Vein endothelial cell (primary cell): ENCODE results near the gene KIAA0825. TPM values are rescaled to one million over a fixed set of nuclear protein-coding genes. Genes with fewer than 3 reads are reported as not detected.

Source experiments
- total RNA-seq: library from RNA; depleted of rRNA; stranded (reverse); fragments of >200 nt; gene quantifications from 2 replicates; pipeline ENCODE4 v1.2.3, GENCODE V29; 2012

KIAA0825 gene, protein sequence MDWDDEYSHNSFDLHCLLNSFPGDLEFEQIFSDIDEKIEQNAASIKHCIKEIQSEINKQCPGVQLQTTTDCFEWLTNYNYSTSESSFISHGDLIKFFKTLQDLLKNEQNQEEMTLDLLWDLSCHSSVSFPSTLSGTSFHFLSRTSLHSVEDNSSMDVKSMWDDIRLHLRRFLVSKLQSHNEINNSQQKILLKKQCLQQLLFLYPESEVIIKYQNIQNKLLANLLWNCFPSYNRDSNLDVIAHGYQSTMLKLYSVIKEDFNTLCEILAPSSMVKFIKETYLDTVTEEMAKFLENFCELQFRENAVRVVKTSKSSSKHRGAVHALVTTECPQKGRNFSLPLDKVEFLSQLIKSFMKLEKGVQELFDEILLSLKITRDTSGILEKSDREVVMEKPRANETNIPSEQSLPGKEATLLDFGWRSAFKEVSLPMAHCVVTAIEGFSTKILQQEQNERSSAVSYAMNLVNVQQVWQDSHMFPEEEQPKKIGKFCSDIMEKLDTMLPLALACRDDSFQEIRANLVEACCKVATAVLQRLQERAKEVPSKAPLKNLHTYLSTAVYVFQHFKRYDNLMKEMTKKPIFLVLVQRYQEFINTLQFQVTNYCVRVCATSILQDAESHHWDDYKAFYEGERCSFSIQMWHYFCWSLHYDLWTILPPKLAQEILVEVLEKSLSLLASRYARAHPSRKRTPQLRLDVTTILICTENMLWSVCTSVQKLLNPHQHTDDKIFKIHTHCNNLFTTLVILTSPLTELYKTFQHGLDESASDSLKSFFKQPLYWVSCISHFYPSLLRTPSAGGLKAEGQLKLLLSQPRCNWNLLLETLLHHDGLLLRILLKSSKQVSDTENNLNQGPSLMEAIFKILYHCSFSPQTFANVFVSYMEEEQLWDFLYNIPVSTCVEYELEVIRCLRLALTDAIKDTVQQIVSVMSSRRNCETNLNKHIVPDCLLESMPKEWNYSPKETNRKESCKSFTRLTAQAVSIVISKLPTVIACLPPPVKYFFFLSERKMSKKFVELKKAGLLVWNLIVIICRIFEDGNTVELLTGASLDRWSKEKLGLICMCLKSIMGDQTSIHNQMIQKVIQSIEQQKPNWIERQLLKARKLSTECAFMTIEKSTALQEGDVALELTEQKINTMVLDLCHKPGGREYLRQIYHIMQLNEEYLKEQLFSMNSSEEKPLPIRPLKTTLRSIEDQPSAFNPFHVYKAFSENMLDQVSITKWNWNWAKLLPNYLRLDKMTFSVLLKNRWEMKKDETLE (N-terminal part only)
- total RNA-seq, result 2.6 and 3.5 TPM in 2 replicates

DNA sequence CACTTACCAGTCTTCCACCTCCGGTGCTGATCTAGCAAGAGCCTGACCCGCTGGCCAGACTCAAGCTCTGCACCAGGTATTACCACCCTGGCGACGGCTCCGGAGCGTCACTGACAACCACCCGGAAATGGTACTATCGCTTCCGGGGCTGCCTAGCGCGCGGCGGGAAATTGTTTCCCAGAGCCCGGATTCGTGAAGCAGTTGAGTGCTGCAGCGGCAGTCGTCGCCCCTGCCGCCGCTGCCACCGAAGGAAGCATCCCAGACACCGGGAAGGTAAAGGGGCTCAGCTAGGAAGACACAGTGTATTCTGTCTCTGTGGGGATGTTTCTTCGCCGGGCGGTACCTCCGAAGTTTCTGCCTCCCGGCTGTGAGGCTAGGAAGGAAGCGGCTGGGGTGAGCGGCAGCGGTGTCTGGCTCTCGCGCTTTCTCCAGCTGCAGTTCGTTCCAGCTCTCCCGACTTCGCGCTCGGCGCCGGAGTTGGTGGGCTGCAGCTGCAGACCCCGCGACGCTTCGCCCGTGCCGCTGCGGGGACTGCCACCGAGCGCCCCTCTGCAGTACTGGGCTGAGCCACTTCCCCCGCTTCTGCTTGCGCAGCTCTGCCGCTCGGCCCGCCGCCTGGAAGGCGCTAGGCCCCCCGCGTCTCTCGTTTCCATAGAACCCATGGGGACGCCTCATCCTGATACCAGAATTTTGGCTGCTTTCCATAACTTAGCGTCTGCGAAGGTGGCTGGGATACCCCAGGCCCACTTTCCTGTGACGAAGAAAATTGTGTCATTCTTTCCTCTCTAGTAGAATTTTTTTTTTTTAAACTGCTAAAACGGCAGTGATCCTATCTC, at the start of gene KIAA0825, which contains the start of gene SLF1:
Gene KIAA0825 (minus strand): TSS at position 112 of the 836 bp plus-strand sequence. CDS start 81,478 bp downstream, outside the sequence.
Gene SLF1 (plus strand): TSS at position 177 of the 836 bp plus-strand sequence. CDS start 10,142 bp downstream, outside the sequence.

Other genes with a start within 250 kb of the KIAA0825 start
- gene SLF1, start 65 bp upstream of the KIAA0825 start, total RNA-seq, result 4.8 and 4.9 TPM in 2 replicates